HG02678 (cell line): Measurements from ENCODE around the gene CPED1.

Experiments used
- ATAC-seq: cut with Tn5 transposase; IDR thresholded peaks from one replicate; pipeline ENCODE4 v1.9.1; 2021; ENCODE audit warnings: mild to moderate bottlenecking, moderate library complexity; ENCODE audit not compliant: unreplicated experiment

CPED1 gene

DNA sequence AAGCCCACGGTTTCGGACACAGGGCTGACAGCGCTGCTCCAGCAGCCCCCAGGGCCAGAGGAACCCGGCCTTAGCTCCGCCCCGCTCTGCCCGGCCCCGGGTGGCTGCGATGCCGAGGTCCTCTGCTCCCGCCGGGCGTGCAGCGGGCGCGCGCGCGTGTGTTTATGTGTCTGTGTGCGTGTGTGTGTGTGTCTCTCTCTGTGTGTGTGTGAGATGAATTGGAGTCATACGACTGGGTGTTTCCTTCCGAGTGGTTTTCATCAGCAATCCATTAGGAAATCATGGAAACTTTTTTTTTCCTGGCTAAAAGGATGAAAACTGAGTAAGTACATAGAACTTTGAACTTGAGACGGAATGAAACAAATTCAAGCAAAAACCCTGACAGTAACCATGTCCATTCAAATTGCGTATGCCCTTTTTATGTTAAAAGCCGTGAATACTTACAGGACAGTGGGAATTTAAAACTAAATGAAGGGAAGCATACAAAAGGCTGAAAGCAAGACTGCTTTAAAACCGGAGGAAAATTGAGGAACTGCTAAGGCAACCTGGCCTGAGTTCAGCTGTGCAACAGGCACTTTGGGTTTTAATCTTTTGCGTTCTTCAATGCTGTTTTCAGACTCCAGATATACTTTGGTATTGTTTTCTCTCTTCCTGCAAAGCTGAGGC, at the start of gene CPED1:
TSS of gene CPED1 (plus strand) at position 121 of the 666 bp plus-strand sequence. CDS start 911 bp downstream, outside the sequence.
- peak; percentile 68 for ATAC-seq

- no peak for ATAC-seq
Measured at GRCh38 chr7:120939345-120939744, 49.2 kb upstream of the CPED1 start.

DNA sequence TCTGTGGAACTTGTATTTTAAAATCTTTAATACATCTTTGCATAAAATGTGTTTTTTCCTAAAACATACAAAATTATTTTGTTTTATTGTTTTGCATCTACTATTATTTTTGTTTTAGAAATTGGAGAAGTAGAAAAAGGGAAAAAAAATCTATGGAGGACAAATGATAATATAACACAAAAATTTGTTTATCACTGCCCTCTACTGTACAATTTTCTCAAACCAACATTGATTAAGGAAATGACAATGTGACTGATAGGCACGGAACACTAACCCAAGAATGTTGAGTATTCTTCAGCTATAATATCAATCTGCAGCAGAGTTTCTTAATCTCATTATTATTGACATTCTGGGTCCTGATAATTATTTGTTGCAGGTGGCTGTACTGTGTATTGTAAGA, 47.4 kb upstream of the CPED1 start:
- ATAC-seq: peak; percentile 71

DNA sequence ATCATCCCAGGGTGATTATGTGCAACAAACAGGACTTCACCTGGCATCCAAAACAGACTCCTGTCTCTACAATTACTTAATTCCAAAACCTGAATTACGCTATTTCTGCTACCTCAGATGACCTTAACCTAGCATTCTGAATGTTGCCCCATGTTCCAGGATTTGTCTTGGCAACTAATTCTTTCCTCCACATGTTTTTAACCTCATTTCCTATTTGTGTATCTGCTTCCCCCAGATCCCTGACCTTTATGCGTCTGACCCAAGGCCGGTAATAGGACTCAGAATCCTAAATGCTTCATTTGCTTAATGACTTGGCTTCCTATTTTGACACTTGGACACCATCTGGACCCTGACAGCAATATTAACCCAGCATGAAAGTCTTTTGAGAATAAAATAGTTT, 46.7 kb upstream of the CPED1 start:
- ATAC-seq: no peak

DNA sequence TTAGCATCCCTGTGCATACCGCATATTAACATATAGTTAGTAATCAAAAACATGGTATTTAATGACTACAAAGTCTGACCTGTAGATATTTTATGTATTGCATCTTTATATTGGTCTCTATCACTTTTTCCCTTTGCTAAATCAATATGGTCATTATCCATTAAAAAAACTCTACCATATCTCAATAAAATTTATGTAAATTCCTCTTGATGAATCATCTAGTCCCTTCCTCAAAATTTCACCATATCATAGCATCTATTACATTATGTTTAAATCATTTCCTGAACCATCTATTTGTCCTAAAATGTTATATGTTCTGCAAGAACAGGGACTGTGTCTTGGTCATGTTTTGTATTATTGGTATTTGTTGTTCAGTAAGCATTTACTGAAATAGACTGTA, 45.6 kb upstream of the CPED1 start:
- ATAC-seq: no peak

GRCh38 chr7:120944826-120945562, 43.5 kb upstream of the CPED1 start:
- no peak for ATAC-seq

DNA sequence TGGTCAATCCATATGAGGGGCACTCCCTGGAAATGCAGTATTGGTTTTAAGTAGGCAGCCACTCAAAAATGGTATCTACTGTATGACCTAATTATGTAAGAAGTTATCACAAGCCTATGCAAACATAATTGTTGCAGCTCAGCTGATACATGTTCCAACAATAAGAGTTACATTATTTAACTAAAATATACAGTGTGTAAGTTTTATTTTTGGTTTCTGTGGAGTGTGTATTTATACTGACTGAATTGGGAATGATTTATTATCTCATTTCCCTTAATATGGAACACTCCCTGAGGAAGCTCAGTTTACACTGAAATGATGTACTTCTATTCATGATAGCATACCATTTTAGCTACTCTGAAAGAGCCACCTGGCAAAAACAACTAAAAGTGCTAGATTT, 40.5 kb upstream of the CPED1 start:
- ATAC-seq: no peak

DNA sequence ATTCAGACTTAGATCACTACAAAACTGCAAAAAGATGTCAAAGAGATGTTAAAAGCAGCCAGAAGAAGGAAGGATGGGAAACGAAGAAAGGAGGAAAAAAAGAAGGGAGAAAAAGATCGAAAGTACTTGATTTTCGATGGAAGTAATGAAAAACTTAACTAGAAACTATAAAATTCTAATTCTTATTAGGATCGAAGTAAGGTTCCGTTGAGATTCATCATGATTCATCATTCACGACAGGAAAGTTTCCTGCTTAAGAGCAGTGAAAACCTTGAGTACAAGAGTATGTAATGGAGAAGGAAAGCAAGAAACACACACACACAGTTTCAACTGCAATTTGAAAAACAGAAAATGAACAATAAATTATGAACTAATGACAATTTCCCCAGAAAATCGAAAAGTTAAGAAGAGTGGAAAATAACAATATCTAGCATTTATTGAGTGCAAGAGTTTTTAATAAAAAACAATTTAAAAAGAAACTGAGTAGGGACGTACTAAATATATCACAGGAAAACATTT, 39.1 kb upstream of the CPED1 start:
- no peak for ATAC-seq

- ATAC-seq: no peak
Measured at GRCh38 chr7:120949998-120950538, 38.4 kb upstream of the CPED1 start.

- ATAC-seq: peak; percentile 95
Measured at GRCh38 chr7:120950539-120951308, 37.8 kb upstream of the CPED1 start, which contains the start of gene ING3. TSS of gene ING3 (plus strand) at chr7:120950777. CDS start at chr7:120950897, 120 bp downstream.

DNA sequence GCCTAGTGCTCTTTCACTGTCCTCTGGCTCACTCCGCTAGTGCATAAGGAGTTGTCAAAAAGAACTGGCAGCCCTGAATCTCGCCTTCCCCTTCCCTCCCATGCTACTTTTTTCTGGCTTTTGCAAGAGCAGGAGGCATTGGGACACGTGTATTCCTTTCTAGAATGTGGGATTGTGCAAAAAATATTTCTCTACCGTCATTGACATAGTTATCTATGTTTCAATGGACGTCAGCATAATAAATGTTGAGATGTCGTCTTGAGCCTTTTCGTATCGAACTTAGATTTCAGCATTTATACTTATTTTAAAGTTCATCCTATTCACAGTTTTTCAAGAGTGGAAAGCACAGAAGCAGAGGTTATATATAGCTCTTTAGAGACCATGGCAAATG, 37.2 kb upstream of the CPED1 start:
- ATAC-seq: no peak

DNA sequence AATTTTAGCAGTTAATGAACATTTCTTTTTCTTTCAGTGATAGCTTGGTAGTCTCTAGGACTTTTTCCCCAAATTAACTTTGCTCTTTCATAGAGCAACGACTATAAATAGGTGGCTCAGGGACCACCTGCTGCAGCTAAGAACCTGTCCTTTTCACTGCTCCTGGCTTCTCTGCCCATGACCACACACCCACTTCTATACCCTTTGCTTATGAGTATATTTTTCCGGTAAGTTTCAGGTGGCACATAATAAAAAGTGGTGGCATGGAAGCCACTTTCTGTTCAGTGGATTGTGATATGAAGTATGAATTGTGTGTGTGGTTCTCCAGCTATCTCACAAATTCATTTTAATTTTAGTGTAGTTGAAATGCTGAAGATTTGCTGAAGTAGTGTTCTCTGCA, 36.7 kb upstream of the CPED1 start:
- ATAC-seq: no peak

GRCh38 chr7:120955577-120956149, 32.8 kb upstream of the CPED1 start:
- ATAC-seq: peak; percentile 38

DNA sequence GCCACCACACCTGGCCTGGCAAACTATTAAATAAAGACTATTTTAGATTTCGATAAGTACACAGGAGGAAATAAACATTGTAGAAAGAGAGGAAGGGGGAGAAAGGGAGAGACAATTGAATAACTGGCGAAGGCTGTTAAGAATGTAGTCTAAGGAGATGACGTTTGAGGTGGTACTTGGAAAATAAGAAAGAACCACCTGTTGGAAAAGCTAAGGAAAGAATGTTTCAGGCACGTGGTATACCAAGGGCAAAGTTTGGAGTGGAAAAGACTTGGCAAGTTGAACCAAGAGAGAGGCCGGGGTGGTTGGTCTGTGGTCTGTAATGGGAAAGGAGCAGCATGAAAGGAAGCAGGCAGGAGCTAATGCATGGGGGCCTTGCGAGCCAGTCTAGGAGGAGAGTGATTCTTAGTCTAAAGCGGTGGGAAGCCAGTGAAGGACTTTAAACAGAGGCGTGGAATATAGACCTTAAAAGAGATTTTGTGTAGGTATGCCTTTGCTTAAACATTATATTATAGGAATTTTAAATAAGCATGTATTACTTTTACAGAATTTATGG, 28.5 kb upstream of the CPED1 start:
- ATAC-seq: no peak

GRCh38 chr7:120960714-120961113, 27.8 kb upstream of the CPED1 start:
- ATAC-seq: no peak

DNA sequence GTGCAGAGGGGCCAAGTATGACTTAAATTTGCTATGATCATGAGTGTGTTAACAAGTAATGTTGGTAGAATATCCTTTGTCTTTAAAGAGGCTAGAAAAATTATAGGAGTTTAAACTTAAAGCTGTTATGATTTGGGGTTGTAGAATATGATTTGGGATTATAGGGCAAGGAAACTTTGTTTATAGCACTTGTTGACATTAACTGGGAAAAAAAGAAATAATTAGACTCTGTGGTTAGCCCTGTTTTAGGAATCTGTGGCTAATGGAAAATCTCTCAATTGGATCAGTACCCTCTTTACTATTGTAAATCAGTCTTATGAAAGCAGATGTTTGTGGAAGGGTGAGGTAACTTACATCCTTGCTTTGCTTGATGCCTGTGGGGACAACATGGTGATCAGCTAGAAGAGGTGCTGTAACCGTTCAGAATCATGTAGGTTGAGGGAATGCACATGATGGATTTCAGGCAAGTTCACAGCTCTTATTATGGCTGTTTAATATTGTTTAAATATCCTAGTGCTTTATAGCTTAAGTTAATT, 26.8 kb upstream of the CPED1 start:
- no peak for ATAC-seq

DNA sequence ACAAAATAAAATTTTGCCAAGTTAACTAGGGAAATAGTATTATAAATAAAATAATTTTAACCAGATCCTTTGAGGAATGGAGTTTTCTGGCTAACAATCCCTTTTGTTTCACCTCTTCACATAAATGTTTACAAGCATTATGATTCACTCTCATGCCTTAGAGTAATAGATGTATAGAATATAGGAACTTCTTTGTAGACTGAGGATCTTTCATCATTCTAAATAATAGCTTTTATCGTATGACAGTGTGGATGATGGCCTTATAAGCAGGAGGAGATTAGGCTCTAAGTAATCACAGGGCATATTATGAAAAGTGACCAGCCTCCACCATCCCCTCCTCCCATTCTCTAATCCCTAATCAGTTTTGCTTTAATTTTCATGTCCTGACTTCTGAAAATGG, 24.4 kb upstream of the CPED1 start:
- no peak for ATAC-seq

- ATAC-seq: no peak
Measured at GRCh38 chr7:120966961-120967360, 21.6 kb upstream of the CPED1 start.

DNA sequence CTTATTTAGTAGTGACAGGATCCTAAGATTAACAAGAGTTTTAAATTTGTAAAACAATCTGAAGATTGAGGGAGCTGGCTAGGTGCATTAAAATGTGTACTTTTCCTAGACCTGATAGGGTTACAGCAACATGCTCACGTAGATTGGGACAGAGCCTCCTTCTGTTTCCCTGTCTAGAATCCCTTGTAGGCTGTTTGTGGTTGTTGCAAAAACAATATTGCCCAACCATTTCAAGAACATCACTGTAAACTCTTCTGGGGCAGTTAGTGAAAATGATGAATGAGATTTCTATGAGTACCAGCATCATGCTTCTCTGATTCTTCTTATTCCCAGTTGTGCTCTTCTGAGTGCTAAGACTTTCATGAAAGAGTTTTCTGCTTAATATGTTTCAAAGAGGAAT, 14.7 kb upstream of the CPED1 start:
- no peak for ATAC-seq

DNA sequence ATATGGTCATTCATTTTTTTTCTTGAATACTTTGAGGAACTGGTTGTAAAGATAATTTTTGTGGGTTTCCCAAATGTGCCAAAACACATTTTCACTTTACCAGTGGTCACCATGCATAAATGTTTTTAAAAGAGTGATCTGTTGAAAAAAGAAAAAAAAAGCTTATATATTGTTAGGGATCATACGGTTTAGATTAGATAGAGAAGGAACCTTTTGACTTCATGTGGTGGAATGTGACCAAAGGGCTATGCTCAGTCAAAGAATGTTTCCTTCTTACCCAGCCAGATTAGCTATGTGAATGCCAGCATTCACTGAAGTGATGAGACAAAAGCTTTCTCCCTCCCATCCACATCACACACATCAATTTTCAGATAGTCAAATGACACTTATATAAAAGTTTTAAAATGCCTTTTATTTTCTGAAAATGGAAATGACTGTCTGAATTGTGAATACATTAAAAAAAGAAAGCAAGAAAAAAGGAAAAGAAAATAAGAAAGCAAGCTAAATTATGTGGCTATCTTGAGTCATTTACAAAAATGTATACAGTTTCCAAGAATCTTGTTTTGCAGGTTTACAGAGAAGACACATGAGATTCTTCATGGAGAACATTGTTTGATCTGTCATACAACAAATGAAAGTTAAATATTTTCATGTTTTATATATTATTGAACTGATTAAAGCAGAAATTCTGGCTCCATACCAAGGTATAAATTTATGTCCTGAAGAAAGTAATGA, 8.6 kb upstream of the CPED1 start:
- no peak for ATAC-seq
